GM19238 (cell line): ENCODE results near the gene LEUTX.
"Not testable (repeated sequence)": the region's sequence is repeated elsewhere in the genome, so short reads cannot be mapped to it uniquely, and the experiment has no call there.

Experiments used
- DNase-seq: peaks from one replicate; pipeline ENCODE4 v3.0.0; 2011; ENCODE audit warnings: low spot score; ENCODE audit not compliant: insufficient read length

Gene LEUTX

GRCh38 chr19:39778763-39779162 is at the start of gene LEUTX:
TSS of gene LEUTX (plus strand) at chr19:39778854. CDS start at chr19:39778921, 67 bp downstream.
- no peak for DNase-seq

GRCh38 chr19:39729594-39729993 is 49.1 kb upstream of the LEUTX start:
- no peak for DNase-seq

- DNase-seq: no peak
Measured at GRCh38 chr19:39731685-39732084, 47.0 kb upstream of the LEUTX start.

- no peak for DNase-seq
Measured at GRCh38 chr19:39733841-39734240, 44.8 kb upstream of the LEUTX start.

GRCh38 chr19:39735688-39736087 is 43.0 kb upstream of the LEUTX start:
- DNase-seq: no peak

- DNase-seq: no peak
Measured at GRCh38 chr19:39736088-39736487, 42.6 kb upstream of the LEUTX start.

- no peak for DNase-seq
Measured at GRCh38 chr19:39737351-39737750, 41.3 kb upstream of the LEUTX start.

- no peak for DNase-seq
Measured at GRCh38 chr19:39737891-39738290, 40.8 kb upstream of the LEUTX start, which contains the start of gene CLC. TSS of gene CLC (minus strand) at chr19:39738029. CDS start at chr19:39737952, 77 bp downstream.

GRCh38 chr19:39738814-39739213 is 39.8 kb upstream of the LEUTX start:
- DNase-seq: no peak

- DNase-seq: no peak
Measured at GRCh38 chr19:39740395-39740794, 38.3 kb upstream of the LEUTX start.

- no peak for DNase-seq
Measured at GRCh38 chr19:39745643-39746042, 33.0 kb upstream of the LEUTX start.

- DNase-seq: no peak
Measured at GRCh38 chr19:39746836-39747529, 31.7 kb upstream of the LEUTX start.

- no peak for DNase-seq
Measured at GRCh38 chr19:39749981-39750380, 28.7 kb upstream of the LEUTX start.

GRCh38 chr19:39752390-39752789 is 26.3 kb upstream of the LEUTX start:
- DNase-seq: no peak

GRCh38 chr19:39752795-39753194 is 25.9 kb upstream of the LEUTX start:
- no peak for DNase-seq

- DNase-seq: no peak
Measured at GRCh38 chr19:39754544-39754943, 24.1 kb upstream of the LEUTX start.

GRCh38 chr19:39754971-39755370 is 23.7 kb upstream of the LEUTX start:
- no peak for DNase-seq

- no peak for DNase-seq
Measured at GRCh38 chr19:39759457-39760184, 19.0 kb upstream of the LEUTX start.

- DNase-seq: not testable (repeated sequence)
Measured at GRCh38 chr19:39761851-39762250, 16.8 kb upstream of the LEUTX start.

GRCh38 chr19:39765091-39766076 is 13.3 kb upstream of the LEUTX start:
- DNase-seq: no peak

GRCh38 chr19:39768334-39768733 is 10.3 kb upstream of the LEUTX start:
- DNase-seq: no peak

GRCh38 chr19:39768786-39769185 is 9.9 kb upstream of the LEUTX start:
- no peak for DNase-seq
